GDM1 (cell line): ENCODE measurements around the gene GNPTAB.
"Not testable (repeated sequence)": the region's sequence is repeated elsewhere in the genome, so short reads cannot be mapped to it uniquely, and the experiment has no call there.

ENCODE experiments used
- DNase-seq: peaks from one replicate; lab custom pipeline; 2025; lab: John Stamatoyannopoulos, UW

Gene GNPTAB

GRCh38 chr12:101737476-101737875 lies 93.3 kb downstream of the GNPTAB start:
- DNase-seq: no peak

GRCh38 chr12:101734482-101734881 lies 96.3 kb downstream of the GNPTAB start:
- DNase-seq: not testable (repeated sequence)

- no peak for DNase-seq
Observed at GRCh38 chr12:101733166-101733565, 97.6 kb downstream of the GNPTAB start.

- DNase-seq: no peak
Observed at GRCh38 chr12:101732318-101732717, 98.4 kb downstream of the GNPTAB start.

GRCh38 chr12:101729842-101730241 lies 100.9 kb downstream of the GNPTAB start:
- DNase-seq: no peak

GRCh38 chr12:101727098-101727497 lies 103.7 kb downstream of the GNPTAB start:
- no peak for DNase-seq

- no peak for DNase-seq
Observed at GRCh38 chr12:101722392-101722791, 108.4 kb downstream of the GNPTAB start.

GRCh38 chr12:101720118-101720517 lies 110.6 kb downstream of the GNPTAB start:
- no peak for DNase-seq

- DNase-seq: no peak
Observed at GRCh38 chr12:101719566-101719965, 111.2 kb downstream of the GNPTAB start.

GRCh38 chr12:101714877-101715444 lies 115.8 kb downstream of the GNPTAB start:
- DNase-seq: no peak

GRCh38 chr12:101713930-101714329 lies 116.8 kb downstream of the GNPTAB start:
- no peak for DNase-seq

GRCh38 chr12:101713059-101713682 lies 117.6 kb downstream of the GNPTAB start:
- DNase-seq: no peak

GRCh38 chr12:101710288-101710687 lies 120.5 kb downstream of the GNPTAB start:
- DNase-seq: no peak

- no peak for DNase-seq
Observed at GRCh38 chr12:101707131-101707782, 123.5 kb downstream of the GNPTAB start.

- DNase-seq: no peak
Observed at GRCh38 chr12:101706403-101706802, 124.4 kb downstream of the GNPTAB start.

- no peak for DNase-seq
Observed at GRCh38 chr12:101703487-101703886, 127.3 kb downstream of the GNPTAB start.

GRCh38 chr12:101700299-101700820 lies 130.4 kb downstream of the GNPTAB start:
- no peak for DNase-seq

GRCh38 chr12:101698800-101699347 lies 131.9 kb downstream of the GNPTAB start:
- DNase-seq: no peak

GRCh38 chr12:101697930-101698799 lies 132.6 kb downstream of the GNPTAB start:
- no peak for DNase-seq

GRCh38 chr12:101697197-101697929 lies 133.4 kb downstream of the GNPTAB start, which contains the start of gene CHPT1:
Gene CHPT1 (plus strand): TSS chr12:101697640. CDS start chr12:101697862, 222 bp downstream.
- peak; percentile 73 for DNase-seq
